ENCODE measurements around the gene MRPL45. TPM values are rescaled to one million over a fixed set of nuclear protein-coding genes. Genes with fewer than 3 reads are reported as not detected.

Gene MRPL45
- total RNA-seq, 3 donors from 2014 or later (not counting 1 experiment from before 2014, with no cell fraction given), result 11.5 to 14.2 (median 12.6) TPM

- WGBS (ENCODE audit: insufficient coverage), result 77% methylated on average over 7 of the region's 7 CpGs
- H3K27ac Mint-ChIP-seq, result no peak overlapping the region
- H3K4me1 ChIP-seq (ENCODE audit: control insufficient read depth, insufficient read depth, low read length), result no peaks in the 10 kb centered on the region
- no peaks in the 10 kb centered on the region for H3K9me3 Mint-ChIP-seq
- intact Hi-C loops (cut with micrococcal nuclease), result no loop called here
- H3K36me3 Mint-ChIP-seq, result no peaks in the 10 kb centered on the region
- H3K36me3 ChIP-seq (ENCODE audit: control insufficient read depth, insufficient read depth, low read length), result no peaks in the 10 kb centered on the region
- peaks cover 0 to 5% of the 10 kb centered on the region in 2 donors for H3K4me1 Mint-ChIP-seq
- no peak overlapping the region for H3K4me3 ChIP-seq (ENCODE audit: low read length)
- DNase-seq, result no peak
- H3K4me3 Mint-ChIP-seq, result no peak overlapping the region
- H3K9me3 ChIP-seq (ENCODE audit: control insufficient read depth, insufficient read depth, low read length), result no peaks in the 10 kb centered on the region
- TF ChIP-seq CTCF (IDR thresholded peaks at IDR 0.05), result no peak
- no peaks in the 10 kb centered on the region for H3K27me3 ChIP-seq (ENCODE audit: control insufficient read depth, insufficient read depth, low read length)
- no peak overlapping the region for H3K27ac ChIP-seq (ENCODE audit: low read length)
- H3K27me3 Mint-ChIP-seq (ENCODE audit: low read depth in 2 of 2), result peaks cover 0 to 10% of the 10 kb centered on the region in 2 donors
- ATAC-seq, result no peak
These were observed 31.7 kb downstream of the MRPL45 start for GRCh38 chr17:38328620-38329019.

GRCh38 chr17:38329284-38329683, 32.3 kb downstream of the MRPL45 start:
- WGBS (ENCODE audit: insufficient coverage), result 92% methylated on average over 7 of the region's 7 CpGs
- Mint-ChIP-seq H3K4me1 (peaks cover 0 to 5% of the 10 kb centered on the region in 2 donors), H3K36me3 (no peaks in the 10 kb centered on the region), H3K27ac (peak overlapping the region; percentile 26 to 54), H3K27me3 (ENCODE audit: low read depth in 2 of 2) (peaks cover 1 to 10% of the 10 kb centered on the region in 2 donors), H3K4me3 (no peak overlapping the region), H3K9me3 (no peaks in the 10 kb centered on the region)
- Histone ChIP-seq H3K27ac (ENCODE audit: low read length) (no peak overlapping the region), H3K27me3 (ENCODE audit: control insufficient read depth, insufficient read depth, low read length) (no peaks in the 10 kb centered on the region), H3K9me3 (ENCODE audit: control insufficient read depth, insufficient read depth, low read length) (no peaks in the 10 kb centered on the region), H3K4me1 (ENCODE audit: control insufficient read depth, insufficient read depth, low read length) (no peaks in the 10 kb centered on the region), H3K4me3 (ENCODE audit: low read length) (no peak overlapping the region), H3K36me3 (ENCODE audit: control insufficient read depth, insufficient read depth, low read length) (no peaks in the 10 kb centered on the region)
- DNase-seq (no peak), ATAC-seq (no peak)
- TF ChIP-seq CTCF (IDR thresholded peaks at IDR 0.05), result no peak
- intact Hi-C loops (cut with micrococcal nuclease), result no loop called here

- no peaks in the 10 kb centered on the region for H3K36me3 Mint-ChIP-seq
- H3K27ac ChIP-seq (ENCODE audit: low read length), result no peak overlapping the region
- peaks cover 6 to 10% of the 10 kb centered on the region in 2 donors for H3K27me3 Mint-ChIP-seq (ENCODE audit: low read depth in 2 of 2)
- intact Hi-C loops (cut with micrococcal nuclease), result no loop called here
- no peaks in the 10 kb centered on the region for H3K9me3 ChIP-seq (ENCODE audit: control insufficient read depth, insufficient read depth, low read length)
- ATAC-seq (no peak), DNase-seq (no peak)
- 92% methylated on average over 23 of the region's 25 CpGs for WGBS (ENCODE audit: insufficient coverage)
- H3K27me3 ChIP-seq (ENCODE audit: control insufficient read depth, insufficient read depth, low read length), result no peaks in the 10 kb centered on the region
- no peak overlapping the region for H3K4me3 ChIP-seq (ENCODE audit: low read length)
- peaks cover 0 to 5% of the 10 kb centered on the region in 2 donors for H3K4me1 Mint-ChIP-seq
- no peak for TF ChIP-seq CTCF (IDR thresholded peaks at IDR 0.05)
- no peaks in the 10 kb centered on the region for H3K36me3 ChIP-seq (ENCODE audit: control insufficient read depth, insufficient read depth, low read length)
- no peak overlapping the region for H3K4me3 Mint-ChIP-seq
- no peaks in the 10 kb centered on the region for H3K9me3 Mint-ChIP-seq
- H3K27ac Mint-ChIP-seq, result no peak overlapping the region
- no peaks in the 10 kb centered on the region for H3K4me1 ChIP-seq (ENCODE audit: control insufficient read depth, insufficient read depth, low read length)
These were observed 33.1 kb downstream of the MRPL45 start for GRCh38 chr17:38329808-38330730.
